Kidney glomerular epithelial cell (primary cell): Measurements from ENCODE around the gene RAB11FIP4.
A peak's percentile ranks its signal among the peaks of the same experiment; 100 is the strongest.
"Not testable (repeated sequence)": the region's sequence is repeated elsewhere in the genome, so short reads cannot be mapped to it uniquely, and the experiment has no call there.

ENCODE experiments used
- DNase-seq: peaks from one replicate; lab custom pipeline; 2025; lab: John Stamatoyannopoulos, UW

The RAB11FIP4 gene, protein sequence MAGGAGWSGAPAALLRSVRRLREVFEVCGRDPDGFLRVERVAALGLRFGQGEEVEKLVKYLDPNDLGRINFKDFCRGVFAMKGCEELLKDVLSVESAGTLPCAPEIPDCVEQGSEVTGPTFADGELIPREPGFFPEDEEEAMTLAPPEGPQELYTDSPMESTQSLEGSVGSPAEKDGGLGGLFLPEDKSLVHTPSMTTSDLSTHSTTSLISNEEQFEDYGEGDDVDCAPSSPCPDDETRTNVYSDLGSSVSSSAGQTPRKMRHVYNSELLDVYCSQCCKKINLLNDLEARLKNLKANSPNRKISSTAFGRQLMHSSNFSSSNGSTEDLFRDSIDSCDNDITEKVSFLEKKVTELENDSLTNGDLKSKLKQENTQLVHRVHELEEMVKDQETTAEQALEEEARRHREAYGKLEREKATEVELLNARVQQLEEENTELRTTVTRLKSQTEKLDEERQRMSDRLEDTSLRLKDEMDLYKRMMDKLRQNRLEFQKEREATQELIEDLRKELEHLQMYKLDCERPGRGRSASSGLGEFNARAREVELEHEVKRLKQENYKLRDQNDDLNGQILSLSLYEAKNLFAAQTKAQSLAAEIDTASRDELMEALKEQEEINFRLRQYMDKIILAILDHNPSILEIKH

DNA sequence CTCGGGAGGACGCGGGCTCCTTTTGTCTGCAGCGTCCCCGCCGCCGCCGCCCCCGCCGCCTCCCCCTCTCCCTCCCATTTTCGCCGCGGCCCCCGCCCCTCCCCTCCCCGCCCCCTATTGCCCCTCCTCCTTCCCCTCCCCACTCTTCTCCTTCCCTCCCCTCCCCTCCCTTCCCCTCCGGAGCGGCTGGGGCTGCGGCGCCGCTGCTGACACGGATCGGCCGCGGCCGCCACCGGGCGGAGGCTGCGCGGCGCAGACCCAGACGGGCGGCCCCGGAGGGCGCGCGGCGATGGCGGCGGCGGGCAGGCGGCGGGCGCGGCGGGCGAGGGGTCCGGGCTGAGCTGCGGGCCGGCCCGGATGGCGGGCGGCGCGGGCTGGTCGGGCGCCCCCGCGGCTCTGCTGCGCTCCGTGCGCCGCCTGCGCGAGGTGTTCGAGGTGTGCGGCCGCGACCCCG is at the start of gene RAB11FIP4:
Gene RAB11FIP4, plus strand, starts transcription at position 180 of the 454 bp plus-strand sequence. Its CDS starts 178 bp downstream, at position 358.
- DNase-seq = no peak

DNA sequence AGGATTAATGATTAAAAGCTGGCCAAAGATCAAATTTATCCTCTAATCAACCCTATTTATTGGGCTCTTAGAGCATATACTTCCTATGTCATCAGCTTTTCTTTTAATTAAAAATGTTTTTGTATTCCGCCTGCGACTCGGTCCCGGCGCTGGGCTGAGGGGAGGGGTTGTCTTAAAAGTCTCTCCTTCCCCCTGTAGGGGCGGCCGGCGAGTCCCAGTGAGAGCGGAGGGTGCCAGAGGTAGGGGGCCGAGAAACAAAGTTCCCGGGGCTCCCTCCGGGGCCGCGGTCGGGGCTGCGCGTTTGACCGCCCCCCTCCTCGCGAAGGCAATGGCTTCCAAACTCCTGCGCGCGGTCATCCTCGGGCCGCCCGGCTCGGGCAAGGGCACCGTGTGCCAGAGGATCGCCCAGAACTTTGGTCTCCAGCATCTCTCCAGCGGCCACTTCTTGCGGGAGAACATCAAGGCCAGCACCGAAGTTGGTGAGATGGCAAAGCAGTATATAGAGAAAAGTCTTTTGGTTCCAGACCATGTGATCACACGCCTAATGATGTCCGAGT is 46.2 kb upstream of the RAB11FIP4 start:
- DNase-seq = not testable (repeated sequence)

DNA sequence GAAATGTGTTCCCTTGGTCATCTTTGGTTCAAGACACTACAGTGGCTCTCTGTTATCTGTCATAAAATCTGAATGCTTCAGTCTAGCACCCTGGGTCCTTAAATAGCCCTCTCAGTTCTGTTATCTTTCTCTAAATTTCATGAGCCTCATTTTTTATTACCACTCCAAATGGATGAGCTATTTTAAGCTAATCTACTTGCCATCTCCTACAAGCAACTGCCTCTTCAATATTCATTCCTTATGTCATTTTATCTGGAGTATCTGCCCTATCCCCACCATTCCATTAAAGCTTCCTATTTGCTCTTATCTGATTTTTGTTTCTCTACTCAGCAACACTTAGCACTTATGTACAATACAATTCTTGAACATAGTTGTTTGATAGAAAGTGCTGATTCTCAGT is 42.0 kb upstream of the RAB11FIP4 start:
- DNase-seq = no peak

DNA sequence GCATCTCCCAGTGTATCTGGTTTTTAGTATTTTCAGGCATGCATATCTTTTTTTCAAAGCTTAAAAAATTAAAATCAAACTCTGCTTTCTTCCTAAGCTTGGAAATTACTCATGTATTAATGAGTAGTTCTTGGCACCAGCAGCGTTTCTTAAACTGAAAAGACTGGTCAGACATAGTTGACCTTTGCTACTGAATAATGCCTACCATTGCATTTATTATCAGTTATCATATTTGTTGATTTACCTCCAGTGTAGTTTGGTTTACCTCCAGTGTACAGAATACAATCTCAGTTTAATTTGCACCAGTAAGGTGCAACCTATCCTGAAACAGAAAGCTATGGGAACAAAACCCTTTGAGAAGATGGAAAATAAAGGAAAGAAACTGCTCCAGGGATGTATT is 35.5 kb upstream of the RAB11FIP4 start:
- DNase-seq = no peak

DNA sequence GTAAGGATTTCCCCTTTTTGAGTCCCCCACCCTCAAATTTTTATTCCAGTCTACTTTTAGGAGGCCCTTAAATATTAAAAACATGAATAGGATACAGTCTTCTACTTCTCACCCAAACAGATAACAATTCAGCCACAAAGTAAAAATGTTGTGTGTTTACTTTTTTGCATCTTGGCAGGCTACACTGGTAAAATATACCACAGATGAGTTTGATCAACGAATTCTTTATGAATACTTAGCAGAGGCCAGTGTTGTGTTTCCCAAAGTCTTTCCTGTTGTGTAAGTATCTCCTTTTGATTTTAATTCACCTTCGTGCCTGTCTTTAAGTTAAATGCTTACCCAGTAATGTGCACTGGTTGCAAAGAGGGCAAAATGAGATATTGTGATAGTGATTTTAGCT is 34.4 kb upstream of the RAB11FIP4 start:
- no peak for DNase-seq

DNA sequence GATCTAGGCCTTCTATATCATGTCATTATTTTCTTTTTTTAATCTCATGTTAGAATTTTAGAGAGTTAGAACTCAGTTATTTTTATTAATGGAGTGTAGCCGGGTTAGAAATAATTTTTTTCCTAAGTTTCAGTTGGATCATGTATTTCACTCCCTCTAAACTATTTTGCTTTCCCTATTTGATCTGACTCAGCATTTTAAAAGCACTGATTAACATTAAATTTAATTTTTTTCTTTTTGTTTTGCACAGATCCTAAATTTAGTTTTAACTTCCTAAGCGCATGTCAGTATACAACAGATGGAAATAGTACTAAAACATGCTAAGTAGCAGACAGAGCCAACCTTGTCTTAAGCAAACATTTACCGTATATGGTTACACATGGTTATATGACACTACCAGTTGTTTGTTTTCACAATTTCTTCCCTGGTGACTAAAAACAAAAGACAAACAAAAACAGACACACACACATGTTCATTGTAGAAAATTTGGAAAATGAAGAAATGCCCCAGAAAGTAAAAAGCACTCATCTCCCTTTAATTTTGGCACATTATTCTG is 33.6 kb upstream of the RAB11FIP4 start:
- DNase-seq = no peak

DNA sequence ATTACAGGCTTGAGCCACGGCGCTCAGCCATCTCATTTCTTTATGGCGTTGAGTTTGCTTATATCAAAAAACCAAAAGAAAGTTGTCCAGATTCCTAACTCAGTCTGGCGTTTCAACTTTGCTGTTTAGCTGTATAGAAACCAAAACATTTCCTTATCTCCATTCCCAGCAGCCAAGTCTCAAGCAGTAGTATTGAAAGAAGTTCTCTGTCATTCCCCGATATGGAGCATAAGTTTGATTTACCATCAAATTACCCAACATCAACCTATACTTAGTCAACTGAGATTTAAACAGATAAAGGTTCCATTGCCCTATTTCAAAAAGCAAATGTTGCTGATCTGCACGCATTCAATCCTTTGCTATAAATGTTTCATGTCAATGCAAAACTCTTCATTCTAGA is 27.5 kb upstream of the RAB11FIP4 start:
- DNase-seq = no peak

DNA sequence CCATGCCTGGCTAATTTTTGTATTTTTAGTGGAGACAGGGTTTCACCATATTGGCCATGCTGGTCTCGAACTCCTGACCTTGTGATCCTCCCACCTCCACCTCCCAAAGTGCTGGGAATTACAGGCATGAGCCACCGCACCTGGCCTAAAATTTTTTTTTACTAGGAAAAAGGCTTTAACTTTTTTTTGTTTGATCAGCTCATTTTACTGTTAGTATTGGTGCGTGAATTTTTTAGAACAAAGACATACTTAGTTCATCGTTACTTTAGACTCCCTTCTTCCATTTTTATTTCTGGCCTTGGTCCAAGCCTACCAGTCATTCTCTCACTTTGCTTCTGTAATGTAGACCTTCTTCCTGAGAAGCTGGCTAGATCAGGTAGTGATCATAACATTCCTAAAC is 25.4 kb upstream of the RAB11FIP4 start:
- DNase-seq = no peak

DNA sequence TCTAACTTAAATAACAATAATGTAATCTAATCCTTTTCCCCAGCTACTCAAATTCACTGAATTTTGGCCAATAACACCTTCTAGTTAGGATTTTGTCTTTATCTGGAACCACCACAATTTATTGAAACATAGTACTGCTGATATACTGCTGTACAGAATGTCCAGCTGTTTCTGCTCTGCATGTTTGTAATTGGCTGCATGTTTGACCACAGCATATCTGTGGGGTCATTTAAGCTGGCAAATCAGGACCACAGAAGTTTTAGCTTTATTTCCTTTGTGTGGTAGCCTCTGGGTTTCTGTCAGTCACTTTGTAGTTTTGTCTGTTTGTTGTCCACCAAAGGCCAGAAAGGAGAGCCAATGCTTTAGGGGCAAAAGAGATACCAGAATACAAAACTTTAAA is 22.2 kb upstream of the RAB11FIP4 start:
- no peak for DNase-seq

DNA sequence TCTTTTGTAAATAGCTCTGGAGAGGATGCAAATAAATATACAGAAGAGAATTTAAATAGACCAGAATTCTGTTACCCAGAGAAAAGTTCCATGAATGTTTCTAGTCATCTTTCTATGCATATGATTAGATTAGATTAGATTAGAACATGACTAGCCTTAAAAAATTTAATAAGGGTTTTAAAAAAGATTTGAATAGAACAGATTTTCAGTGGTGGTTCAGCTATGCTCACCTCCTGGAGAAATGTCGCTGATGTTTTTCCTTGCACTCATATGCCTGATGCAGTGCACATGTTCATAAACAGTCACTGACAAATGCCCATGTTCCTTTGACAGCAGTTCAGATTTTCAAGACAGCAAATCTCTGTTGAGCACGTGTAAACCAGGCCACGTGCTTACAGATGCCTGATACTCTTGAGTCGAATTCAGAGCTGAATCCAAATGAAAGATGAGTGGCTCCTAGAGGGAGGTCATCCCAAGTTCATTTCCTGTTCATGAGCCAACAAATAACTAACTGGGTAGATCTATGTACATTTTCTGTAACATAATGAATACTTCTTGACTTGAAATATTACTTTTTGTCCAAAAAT is 19.9 kb upstream of the RAB11FIP4 start:
- DNase-seq = no peak

DNA sequence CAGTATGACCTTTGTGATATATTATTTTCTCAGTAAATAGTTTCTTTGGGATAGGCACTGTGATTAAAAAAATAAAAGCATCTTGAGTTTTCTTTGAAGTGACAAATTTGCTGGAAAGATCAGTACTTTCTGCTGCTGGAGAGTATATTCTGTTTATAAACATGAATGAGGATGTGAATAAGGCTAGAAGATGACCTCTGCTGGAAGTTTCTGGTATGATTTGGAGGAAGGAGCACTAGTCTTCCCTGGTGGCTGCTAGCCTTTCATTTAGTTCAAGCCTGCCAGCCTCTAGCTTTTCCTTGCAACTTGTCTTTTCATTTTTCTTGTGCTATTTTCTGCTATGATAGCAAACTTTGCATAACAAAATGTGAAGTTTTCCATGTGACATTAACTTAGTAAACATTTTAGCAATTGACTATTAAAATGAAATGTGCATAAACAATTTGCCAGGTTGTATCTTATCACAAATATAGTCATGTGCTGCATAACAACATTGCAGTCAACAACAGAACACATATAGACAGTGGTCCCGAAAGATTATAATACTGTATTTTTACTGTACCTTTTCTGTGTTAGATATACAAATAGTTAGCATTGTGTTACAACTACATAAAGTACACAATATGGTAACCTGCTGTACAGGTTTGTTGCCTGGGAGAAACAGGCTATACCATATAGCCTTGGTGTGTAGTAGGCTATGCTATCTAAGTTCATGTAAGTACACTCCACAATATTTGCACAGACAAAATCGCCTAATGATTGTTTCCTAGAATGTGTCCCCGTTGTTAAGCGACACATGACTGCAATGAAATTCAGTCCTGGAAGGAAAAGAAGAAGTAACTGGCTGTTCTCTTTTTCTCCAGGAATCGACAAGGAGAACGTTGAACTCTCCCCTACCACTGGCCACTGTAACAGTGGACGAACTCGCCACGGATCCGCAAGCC is 18.1 kb upstream of the RAB11FIP4 start:
- peak; percentile 63 for DNase-seq

DNA sequence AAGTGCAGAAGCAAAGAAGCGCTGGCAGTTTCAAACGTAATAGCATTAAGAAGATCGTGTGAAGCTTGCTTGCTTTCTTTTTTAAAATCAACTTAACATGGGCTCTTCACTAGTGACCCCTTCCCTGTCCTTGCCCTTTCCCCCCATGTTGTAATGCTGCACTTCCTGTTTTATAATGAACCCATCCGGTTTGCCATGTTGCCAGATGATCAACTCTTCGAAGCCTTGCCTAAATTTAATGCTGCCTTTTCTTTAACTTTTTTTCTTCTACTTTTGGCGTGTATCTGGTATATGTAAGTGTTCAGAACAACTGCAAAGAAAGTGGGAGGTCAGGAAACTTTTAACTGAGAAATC is 17.4 kb upstream of the RAB11FIP4 start:
- no peak for DNase-seq

DNA sequence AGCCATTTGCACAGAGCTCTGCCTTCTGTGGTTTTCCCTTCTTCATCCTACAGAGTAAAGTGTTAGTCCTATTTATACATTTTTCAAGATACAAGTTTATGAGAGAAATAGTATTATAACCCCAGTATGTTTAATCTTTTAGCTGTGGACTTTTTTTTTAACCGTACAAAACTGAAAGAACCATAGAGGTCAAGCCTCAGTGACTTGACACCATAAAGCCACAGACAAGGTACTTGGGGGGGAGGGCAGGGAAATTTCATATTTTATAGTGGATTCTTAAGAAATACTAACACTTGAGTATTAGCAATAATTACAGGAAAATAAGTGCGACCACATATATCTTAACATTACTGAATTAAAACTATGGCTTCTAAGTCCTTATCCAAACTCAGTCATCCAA is 17.0 kb upstream of the RAB11FIP4 start:
- DNase-seq = no peak

DNA sequence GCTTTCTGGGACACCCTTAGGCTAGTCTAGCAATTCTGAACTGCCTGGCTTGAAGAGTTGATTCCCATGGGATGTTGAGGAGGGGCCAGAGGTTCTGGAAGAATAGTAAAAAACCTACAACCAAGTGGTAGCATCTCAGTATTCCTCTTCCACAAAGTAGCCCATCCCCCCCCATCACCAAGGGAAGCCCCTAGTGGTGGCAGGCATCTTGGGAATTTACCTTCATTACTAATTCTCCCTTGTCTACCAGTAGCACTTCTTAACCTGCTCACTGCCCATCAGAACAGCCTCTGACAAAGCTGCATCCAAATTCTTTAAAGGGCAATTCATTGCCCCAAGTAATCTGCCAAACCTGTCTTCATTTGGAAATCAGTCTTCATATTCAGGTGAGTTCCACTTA is 12.8 kb upstream of the RAB11FIP4 start:
- DNase-seq = no peak

DNA sequence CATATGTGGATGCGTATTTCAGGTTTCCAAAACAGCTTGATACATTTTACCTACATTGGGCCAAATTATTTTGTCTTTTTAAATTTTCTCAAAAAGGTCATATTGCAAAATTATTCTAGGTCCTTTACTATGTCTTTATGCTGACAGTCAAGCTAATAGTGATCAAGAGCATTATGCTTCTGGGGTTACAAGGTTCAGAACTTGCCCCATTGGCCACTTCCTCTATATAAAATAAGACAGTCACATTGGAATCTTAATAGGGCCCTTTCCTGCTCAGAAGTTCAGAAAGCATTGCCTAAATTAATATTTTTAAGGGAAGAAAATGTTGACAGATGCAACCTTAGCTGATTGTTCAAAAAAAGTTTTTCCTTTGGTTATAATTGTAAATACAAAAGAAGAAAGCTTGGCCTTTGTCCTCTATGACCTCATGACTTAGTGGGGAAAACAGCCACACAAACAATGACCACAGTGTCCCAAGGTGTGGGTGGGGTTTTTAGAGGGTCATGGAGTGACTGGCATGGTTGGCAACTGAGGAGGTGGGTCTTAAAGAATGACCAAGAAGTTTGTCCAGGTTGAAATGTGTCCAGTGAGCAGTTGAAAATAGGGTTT is 11.8 kb upstream of the RAB11FIP4 start:
- no peak for DNase-seq

DNA sequence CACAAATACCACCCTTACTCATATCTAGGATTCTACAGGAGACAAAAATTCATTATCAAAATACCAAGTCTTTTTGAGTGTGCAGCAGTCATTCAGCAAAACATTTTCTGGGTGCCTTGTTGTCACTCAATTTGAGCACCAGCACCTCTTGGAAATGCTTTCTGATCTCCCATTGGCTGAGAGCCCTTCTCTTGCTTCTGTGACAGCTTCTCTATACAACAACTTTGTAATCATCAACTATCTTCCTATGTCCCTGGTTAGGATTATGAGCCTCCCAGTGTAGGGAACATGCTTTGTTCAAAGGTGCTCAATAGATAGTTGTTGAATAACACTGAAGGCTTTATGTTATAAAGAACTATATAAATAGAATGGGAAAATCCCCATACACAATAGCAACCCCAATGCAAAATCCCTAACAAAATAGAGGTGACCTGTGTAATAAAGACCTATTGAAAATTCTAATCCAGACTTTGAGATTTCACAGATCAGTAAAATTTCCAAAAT is 10.3 kb upstream of the RAB11FIP4 start:
- no peak for DNase-seq

DNA sequence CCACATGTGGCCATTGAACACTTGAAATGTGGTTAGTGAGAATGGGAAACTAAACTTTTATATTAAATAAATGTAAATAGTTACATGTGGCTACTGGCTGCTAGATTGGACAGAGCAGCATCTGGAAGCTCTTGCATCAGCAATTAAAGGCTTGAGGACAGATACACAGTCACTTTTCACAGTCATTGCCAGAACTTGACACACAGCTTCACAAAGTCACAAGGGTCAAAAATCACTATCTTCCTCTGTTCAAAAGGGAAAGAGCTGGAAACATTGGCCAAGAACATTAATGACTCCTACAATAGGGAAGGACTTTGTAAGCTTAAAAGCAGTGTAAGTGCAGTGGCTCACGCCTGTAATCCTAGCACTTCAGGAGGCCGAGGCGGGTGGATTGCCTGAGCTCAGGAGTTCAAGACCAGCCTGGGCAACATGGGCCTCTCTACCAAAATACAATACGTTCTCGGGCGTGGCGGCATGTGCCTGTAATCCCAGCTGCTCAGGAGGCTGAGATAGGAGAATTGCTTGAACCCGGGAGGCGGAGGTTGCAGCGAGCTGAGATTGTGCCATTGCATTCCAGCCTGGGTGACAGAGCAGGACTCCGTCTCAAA is 8.7 kb upstream of the RAB11FIP4 start:
- not testable (repeated sequence) for DNase-seq

DNA sequence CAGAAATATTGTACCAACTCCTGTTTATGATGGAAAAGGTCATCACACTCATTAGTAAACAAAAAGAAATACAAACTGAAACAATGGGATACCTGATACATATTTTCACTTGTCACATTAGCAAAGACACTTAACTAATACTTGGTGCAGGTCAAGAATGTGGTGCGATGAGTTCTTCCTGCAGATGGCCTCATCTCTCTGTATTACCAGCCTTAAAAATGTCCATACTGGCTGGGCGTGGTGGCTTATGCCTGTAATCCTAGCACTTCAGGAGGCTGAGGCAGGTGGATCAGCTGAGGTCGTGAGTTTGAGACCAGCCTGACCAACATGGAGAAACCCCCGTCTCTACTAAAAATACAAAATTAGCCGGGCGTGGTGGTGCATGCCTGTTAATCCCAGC is 8.0 kb upstream of the RAB11FIP4 start:
- not testable (repeated sequence) for DNase-seq

DNA sequence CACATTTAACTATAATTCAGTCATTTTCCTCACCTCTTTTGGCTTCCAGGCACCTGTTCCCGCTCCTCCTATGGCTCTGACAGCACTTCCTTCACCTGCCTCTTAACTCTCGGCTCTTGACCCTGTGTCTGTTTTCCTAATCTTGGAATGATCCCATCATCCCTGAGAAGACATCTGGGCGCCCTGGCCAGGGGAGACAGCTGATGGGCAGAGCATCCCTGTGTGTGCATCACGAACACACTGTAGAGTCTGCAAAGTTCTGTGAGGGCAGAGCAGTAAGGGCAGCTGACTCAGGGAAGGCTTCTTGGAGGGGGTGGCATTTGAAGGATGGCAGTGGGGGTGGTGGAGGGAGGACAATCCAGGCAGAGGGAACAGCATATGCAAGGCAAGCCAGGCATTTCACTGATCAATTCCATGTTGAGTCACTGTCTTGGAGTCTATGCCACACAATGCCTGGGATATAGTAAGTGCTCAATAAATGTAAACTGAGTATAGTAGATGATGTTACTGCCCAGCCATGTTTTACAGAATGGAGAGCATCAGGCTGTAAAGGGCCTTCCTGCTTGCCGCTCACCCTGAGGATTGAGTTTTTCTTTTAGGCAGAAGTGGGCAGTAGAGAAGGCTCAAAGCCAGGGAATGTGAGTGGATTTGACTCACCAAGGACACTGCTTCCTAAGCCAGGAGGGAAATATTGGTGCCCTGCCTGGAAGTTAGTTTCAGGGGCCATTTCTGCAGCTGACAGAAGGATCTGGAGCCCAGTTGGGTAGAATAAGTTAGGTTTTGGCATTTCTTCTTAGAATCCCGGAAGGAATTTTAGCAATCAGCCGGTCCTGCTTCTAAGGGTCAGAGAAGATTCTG is 5.8 kb upstream of the RAB11FIP4 start:
- DNase-seq = no peak
